Coronary artery (tissue), 2 donors: ENCODE results near the gene CAPN8.

Source experiments
- DNase-seq: peaks from one replicate; pipeline ENCODE4 v3.0.0-alpha.2; 2017; ENCODE audit warnings: low spot score
- H3K27ac ChIP-seq, 2 donors: fragments of 200-600 bp; sonication (generic); one replicate each; pipeline ENCODE4 v1.5.1; 2016 to 2019
- H3K4me3 ChIP-seq: fragments of 200-600 bp; sonication (generic); 2 replicates; pipeline ENCODE4 v1.5.1; 2016; ENCODE audit warnings: mild to moderate bottlenecking, moderate library complexity
- CTCF ChIP-seq: fragments of 200-600 bp; sonication (generic); IDR thresholded peaks from one replicate; pipeline ENCODE4 v1.5.1; 2019; ENCODE audit warnings: antibody characterized with exemption

Gene CAPN8

GRCh38 chr1:223683586-223684487 is 18.3 kb upstream of the CAPN8 start:
- DNase-seq, result no peak
- peak; percentile 30 for TF ChIP-seq CTCF
- Histone ChIP-seq H3K4me3 (no peak overlapping the region), H3K27ac (no peak overlapping the region)

- no peak overlapping the region for H3K27ac ChIP-seq
- DNase-seq, result no peak
- no peak overlapping the region for H3K4me3 ChIP-seq
- TF ChIP-seq CTCF, result no peak
These were observed 17.0 kb upstream of the CAPN8 start for GRCh38 chr1:223682502-223682901.

- no peak for DNase-seq
- no peak for TF ChIP-seq CTCF
- no peak overlapping the region for H3K4me3 ChIP-seq
- H3K27ac ChIP-seq, result no peak overlapping the region
These were observed 14.7 kb upstream of the CAPN8 start for GRCh38 chr1:223680188-223680587.

- DNase-seq, result no peak
- Histone ChIP-seq H3K4me3 (no peak overlapping the region), H3K27ac (no peak overlapping the region)
- TF ChIP-seq CTCF, result no peak
These were observed 13.3 kb upstream of the CAPN8 start for GRCh38 chr1:223678841-223679240.

- TF ChIP-seq CTCF, result no peak
- DNase-seq, result no peak
- Histone ChIP-seq H3K4me3 (no peak overlapping the region), H3K27ac (no peak overlapping the region)
These were observed 8.8 kb upstream of the CAPN8 start for GRCh38 chr1:223674119-223674890.

GRCh38 chr1:223670458-223671159 is 5.1 kb upstream of the CAPN8 start:
- Histone ChIP-seq H3K4me3 (no peak overlapping the region), H3K27ac (no peak overlapping the region)
- DNase-seq, result no peak
- no peak for TF ChIP-seq CTCF
